Activated T-cell treated with anti-CD3 and anti-CD28 coated beads for 4 hours (primary cell): ENCODE data around the gene NT5DC1.
"Not testable (repeated sequence)": the region's sequence is repeated elsewhere in the genome, so short reads cannot be mapped to it uniquely, and the experiment has no call there.

ENCODE experiments used
- DNase-seq: peaks from one replicate; pipeline ENCODE4 v3.0.0-alpha.2; 2020

NT5DC1 gene

DNA sequence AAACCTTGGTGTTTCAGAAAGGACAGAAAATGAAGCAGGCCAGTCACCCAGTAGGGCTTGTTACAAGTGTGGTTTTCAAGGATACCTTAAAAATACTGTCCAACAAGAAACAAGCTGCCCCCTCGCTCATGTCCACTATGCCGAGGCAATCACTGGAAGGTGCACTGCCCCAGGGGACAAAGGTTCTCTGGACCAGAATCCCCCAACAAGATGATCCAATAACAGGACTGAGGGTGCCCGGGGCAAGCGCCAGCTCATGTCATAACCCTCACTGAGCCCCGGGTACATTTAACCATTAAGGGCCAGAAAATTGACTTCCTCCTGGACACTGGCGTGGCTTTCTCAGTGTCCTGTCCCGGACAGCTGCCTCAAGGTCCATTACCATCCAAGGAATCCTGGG is 6.6 kb upstream of the NT5DC1 start:
- DNase-seq: no peak

DNA sequence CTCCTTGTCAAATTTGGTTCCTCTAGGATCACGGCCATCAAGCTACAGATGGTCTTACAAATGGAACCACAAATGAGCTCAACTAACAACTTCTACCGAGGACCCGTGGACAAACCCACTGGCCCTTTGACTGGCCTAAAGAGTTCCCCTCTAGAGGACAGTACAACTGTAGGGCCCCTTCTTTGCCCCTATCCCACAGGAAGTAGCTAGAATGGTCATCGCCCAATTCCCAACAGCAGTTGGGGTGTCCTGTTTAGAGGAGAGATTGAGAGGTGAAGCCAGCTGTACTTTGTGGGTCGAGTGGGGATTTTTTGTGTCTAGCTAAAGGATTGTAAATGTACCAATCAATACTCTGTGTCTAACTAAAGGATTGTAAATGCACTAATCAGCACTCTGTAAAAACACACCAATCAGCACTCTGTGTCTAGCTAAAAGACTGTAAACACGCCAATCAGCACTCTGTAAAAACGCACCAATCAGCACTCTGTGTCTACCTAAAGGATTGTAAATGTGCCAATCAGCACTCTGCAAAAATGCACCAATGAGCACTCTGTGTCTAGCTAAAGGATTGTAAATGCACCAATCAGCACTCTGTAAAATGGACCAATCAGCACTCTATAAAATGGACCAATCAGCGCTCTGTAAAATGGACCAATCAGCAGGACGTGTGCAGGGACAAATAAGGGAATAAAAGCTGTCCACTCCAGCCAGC is 4.4 kb upstream of the NT5DC1 start:
- not testable (repeated sequence) for DNase-seq

DNA sequence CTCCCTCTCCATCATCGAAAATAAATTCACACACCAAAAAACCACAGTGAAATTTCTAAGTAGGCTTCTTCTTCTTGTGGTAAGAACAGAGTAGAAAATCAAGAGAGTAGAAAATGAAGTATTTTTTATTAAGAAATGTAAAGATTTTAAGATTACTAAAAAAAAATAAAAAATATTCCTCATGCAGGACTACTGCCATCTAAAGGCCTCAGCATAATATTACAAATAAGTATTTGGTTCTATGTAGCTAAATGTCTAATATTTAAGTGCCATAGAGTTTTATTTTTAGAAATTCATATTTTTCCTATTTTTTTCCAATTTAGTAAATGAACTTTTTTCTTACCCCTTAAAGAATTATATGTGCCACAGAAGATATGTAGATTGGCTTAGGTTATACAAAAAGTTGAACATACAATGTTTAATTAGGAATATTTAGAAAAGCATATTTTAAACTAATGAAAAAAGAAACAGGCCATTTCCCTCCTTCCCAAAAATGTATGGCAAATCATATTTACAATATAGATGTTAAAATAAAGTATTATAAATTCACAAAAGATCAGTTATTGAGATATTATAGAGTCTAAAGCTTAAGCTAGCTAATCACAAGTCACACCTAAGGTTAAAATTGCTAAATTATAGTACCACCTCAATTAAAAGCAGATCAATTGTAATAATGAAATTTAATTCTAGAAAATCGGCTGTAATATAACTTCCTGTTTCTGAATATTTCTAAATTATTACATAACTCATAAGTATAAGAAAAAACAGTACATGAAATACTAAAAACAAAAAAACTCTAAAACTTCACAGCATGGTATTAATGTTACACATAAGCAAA is 3.5 kb upstream of the NT5DC1 start:
- no peak for DNase-seq

DNA sequence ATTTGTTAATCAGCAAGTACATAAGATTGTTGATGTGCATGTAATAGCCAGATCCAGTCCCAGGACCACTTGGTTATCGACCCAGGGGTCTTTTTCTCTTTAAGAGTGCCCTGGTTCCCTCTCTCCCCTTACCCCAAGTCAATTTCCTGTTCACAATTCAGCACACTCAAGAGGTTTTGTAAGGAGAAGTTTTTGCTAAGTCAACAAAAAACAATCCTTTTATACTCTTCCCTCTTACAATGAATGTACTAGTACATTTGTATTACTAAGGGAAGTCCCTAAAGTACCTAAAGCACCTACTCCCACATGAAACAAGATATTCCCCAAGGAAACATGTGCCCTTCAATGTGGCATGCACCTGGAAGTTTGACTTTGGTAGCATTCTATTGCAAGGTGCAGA is 1.6 kb upstream of the NT5DC1 start:
- DNase-seq: no peak

DNA sequence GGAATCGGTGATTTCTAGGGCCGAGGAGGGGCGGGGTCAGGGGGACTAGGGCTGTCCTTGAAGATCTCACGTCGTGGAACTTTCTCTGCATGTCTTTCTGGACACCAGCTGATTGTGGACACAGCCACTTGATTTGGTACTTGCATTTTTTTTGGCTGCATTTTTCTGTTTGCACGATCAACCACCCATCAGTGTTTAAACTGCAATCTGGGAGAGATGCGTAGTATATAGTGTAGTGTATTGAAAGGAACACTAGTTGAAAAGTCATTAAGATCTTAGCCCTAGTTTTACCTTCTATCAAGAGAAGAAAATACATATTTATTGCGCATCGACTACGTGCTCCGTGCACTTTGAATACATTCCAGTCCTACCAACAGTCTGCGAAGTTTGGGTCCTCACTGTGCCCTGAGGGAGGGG is 657 bp downstream of the NT5DC1 start:
- peak; percentile 59 for DNase-seq

DNA sequence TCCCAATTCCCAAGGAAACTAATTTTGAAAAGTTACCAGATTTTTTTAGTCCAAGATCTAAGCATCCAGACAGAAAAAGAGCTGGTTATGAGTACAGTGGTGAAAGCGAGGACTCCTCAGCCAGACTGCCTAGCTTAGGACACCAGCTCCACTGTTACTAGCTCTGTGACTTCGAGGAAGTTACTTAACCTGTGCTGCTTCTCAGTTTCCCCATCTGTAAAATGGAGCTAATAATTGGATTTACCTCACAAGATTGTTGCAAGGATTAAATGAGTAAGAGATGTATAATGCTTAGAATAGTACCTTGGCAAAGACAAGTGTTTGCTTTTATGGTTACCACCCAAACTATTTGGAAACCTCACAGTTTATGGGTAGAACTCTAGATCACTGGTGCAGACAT is 1.1 kb downstream of the NT5DC1 start:
- no peak for DNase-seq

DNA sequence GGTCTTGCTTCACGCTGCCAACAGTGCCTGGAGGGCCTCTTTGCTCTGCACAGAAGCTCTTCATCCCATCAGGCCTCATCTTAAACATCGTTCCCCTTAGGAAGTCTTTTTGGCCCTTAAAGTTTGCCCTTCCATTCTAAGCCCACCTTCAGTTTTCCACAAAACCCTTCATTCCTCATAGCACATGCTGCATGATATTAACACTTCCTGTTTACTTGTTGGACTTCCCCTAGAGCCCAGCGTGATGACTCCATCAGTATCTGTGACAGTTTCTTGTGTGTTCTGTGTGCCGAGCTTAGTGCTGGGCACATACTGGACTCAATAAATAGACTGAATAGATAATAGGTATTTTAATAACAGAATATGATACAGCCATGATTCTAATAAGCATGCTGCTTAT is 2.2 kb downstream of the NT5DC1 start:
- no peak for DNase-seq

DNA sequence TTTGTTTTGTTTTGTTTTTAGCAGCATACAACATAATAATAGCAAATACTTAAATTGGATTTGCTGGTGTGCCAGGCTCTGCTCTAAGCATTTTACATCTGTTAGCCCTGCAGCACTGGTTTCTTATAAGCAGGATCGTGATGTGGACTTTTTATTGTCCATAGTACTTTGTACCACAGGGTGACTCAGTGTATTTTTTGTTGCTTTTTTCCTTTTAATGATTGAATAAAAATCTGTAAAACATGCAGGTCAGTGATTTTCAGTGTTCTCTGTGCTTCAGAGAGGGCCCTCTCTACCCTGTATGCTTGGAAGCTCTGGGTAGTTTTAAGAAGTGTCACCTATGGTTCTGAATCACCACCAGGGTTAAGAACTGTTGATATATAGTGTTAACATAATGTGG is 4.0 kb downstream of the NT5DC1 start:
- DNase-seq: no peak

DNA sequence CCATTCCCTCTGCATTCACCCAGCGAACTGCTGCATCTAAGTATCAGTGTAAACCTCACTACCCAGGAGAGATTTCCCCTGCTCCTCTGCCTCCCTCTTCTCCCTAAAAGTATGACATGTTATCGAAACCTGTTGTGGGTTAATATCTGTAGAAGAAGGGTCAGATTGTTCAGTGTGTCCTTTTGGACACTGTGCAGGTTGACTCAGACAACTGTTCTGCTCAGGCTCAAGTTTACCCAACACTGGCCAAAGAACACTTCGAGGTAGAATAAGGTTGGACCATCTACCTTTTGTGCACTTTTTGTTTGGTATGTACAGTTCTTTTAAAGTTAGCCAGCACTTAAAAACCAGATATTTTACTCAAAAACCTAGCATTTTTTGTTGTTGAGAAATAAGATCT is 4.6 kb downstream of the NT5DC1 start:
- DNase-seq: no peak

DNA sequence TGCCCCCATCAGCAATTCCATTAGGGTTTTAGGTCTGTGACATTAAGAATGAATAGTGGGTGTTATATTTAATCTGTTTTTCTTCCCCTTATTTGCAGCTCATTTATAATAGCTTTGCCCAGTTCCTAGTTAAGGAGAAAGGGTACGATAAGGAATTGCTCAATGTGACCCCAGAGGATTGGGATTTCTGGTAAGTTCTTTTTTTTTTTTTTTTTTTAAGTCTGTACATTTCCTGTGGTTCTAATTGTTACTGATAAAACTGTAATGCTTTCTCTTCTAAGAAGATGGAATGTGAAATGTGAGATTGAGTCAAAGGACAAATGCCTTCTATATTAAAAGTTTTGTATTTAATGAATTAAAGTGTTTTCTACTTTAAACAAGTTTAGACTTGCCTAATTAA is 5.5 kb downstream of the NT5DC1 start:
- no peak for DNase-seq

DNA sequence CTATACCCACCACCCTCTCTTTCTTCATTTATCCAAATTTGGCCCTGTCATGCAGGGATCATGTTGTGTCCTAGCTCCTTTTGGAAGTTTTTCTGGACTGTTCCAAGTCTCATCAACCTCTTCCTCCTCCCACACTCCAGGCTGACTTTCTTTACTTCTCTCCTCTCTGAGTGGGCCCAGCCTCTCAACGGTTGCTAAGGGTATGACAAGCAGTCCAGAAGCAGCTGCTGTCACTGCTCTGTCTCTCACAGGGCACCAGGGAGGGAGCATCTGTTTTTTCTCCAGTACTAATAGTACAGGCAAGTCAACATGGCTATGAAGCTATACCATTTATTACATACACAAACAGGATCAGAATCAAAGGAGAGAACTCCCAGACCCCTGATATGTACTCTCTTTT is 8.2 kb downstream of the NT5DC1 start:
- DNase-seq: no peak

DNA sequence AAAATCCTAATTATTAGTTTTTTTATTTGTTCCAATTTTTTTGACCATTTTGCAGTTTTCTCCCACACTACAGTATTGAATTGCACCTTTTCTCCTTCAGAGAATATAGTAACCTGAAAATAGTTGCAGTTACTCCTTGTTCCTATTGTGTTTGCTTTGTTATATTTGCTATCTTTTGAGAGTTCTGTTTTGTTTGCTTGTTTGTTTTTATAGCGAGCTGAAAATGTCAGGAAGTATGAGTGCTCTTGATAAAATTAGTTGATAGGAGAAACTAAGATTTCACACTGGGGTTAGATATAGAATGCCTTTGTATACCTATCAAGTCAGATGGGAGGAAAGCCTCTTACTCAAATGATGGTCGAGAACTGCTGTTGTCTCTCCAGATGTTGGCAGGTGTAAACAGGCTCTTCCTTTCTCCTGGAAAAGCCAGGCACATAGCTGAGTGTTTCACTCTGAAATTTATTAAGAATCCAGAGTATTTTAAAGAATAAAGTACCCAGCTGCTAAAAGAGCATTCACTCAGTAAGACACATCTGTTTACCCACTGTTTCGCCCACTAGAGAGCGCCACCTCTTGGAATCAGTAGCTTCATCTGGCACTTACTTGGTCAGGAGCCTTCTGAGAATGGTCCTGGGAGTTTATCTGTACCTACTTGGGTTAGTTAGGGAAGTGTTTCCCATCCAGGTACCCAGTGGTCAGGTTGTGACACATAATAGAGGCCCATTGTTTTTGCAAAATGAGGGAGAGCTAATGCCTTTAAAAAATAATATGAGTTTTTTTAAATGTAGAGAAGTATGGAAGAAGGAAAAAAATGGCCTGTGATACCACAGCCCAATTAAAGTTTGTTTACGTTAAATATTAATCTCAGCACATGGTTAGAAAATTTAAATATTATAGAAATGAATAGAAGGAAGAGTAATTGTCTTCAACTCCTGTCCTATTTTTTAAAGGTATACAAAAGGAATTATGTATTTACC is 11.2 kb downstream of the NT5DC1 start:
- no peak for DNase-seq

DNA sequence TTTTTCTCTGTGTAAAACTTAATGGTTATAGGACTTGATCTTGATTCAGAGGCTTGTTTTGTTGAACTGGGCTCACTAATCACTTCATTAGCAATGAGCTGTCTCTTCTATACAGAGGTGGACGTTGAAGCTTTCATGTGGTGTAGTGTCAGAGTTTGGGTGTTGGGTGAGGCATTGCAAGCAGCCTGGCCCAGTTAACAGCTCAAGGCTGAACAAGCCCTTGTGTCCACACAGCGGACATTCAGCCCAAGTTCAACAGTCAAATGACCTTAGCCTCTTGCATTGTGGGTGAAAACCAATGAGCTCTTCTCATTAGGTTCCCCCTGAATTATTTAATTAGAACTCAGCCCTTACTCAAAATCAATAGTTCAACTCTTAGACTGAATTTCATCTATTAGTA is 12.7 kb downstream of the NT5DC1 start:
- DNase-seq: no peak

DNA sequence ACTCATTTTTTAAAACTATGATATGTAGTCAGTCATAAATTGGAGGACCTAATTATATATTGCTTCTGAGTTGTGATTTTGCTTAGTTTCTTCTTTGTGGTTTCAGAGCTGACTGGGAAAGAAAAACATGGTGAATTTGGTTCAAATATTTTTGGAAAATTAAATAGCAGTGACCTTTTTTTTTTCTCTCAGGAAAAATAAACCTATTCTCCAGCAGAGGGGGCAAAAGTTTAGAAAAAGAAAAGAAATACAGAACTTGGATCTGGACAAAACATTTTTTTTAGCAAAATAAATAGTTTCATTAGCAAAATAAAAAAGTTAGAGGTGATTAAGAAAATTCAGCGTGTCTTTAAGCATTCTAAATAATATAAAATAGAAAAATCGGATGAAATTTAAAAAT is 15.1 kb downstream of the NT5DC1 start:
- DNase-seq: no peak

DNA sequence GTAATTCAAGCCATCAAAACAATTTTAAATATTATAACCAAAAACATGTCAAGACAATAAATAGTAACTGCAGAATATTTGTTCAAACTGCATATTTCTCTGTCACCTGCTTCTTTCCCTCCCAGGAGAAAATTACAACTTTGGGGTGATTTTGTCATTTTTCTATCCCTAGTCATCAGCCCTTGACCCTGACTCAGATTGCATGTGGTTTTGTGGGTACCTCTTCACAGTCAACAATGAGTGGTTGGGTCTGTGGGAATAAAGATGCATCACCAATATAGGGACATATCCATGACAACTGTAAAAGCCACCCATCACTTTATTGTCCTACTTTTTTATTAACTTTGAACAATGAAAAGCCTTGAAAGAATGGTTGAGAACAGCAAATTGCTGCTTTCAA is 18.0 kb downstream of the NT5DC1 start:
- DNase-seq: no peak

DNA sequence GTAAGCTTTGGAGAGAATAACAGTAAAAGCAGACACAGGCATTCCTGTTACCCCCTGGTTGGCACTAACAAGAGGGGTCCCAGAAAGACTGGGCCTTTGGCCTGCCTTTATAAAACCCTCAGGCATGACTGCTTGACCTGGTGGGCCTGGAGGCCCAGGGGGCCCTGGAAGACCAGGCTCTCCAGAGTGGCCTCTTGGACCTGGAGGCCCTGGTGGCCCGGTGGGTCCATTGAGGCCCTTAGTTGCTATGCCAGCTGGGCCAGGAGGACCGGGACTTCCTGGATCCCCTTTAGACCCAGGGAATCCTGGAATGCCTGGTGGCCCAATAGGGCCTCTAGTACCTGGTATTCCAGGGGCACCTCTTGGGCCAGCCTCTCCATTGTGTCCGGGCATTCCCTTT is 19.8 kb downstream of the NT5DC1 start:
- DNase-seq: no peak

DNA sequence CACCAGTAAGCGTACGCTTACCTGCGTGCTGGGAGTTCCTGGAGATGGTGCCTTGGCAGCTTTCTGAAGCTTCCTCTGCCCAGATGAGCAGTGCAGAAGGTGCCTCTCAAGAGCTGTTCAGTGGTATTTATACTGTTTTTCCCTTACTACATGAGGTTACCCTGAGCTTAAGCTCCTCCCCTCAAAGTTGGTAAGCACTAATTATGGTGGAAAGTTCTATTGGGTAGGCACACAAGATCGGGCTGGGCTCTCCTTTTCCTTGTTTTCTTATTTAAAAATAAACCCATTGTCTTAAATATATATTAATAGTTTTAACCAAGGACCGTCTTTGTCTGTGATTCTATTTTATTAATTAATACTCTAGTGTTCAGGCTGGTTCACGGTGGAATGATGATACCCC is 25.4 kb downstream of the NT5DC1 start, which contains the start of gene COL10A1:
Gene COL10A1 (minus strand): TSS at position 101 of the 400 bp plus-strand sequence. CDS start 640 bp downstream, outside the sequence.
- no peak for DNase-seq

DNA sequence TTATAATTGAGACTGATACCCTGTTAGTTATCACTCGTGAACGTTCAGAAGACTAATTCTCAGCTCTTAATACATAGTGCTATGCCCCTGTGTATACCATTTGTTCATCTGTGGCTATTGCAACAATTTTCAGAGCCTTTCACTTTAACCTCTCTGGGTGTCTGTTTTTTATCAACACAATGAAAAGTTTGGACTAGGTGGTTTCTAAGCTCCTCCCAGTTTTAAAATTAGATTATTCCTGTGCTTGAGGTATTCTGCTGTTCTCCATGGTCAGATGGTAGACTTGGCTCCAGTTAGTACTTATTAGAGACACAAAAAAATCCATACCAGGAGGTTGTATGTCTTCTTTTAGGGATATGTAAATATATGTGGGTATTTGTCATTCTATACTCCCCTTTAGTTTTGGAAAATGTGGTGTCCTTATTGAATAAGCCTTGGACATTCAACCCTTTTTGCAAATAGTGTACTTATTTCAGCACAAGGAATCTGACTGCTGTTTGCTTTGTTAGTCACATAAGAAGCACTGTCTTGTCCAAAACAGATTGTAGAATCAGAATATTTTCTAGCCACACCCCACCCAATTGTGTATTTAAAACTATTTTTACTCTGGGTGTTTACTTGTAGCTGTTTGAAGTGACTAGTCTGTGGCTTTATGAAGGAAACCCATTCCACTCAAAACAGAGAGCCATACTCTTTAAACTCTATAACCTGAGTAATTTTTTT is 27.3 kb downstream of the NT5DC1 start:
- no peak for DNase-seq

DNA sequence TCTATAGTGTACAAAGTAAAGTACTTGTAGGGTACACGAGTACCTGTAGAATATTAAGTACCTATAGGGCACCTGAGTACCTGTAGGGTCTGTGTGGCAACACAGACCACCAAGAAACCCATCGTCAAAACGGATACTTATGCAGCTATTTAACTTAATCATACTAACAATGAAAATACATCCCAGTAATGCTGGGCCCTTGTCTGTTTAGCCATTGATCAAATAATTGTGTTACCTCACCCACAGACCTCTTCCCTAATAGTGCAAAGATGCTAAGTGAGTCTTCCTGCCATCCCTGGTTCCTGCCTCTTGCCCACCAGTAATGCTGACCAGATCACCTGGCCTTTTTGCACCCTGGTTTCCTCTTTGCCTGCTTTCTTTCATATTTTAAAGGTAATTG is 32.8 kb downstream of the NT5DC1 start:
- no peak for DNase-seq

DNA sequence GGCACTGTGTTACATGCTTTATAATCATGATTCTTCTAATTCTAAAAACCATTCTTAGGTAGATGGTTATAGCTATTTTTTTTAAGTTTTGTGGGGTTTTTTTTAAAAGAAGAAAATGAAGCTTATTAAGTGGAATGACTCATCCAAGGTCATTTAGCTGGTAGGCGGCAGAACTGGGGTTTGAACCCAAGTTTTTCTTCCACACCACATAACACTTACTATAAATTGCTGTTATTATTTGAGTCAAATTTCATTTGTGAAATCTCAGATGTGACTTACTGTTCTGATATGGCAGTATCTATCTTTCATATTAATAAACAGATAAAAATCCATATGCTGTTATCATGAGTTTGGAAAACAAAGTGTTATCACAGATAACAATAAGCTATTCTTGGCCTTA is 35.7 kb downstream of the NT5DC1 start:
- no peak for DNase-seq

DNA sequence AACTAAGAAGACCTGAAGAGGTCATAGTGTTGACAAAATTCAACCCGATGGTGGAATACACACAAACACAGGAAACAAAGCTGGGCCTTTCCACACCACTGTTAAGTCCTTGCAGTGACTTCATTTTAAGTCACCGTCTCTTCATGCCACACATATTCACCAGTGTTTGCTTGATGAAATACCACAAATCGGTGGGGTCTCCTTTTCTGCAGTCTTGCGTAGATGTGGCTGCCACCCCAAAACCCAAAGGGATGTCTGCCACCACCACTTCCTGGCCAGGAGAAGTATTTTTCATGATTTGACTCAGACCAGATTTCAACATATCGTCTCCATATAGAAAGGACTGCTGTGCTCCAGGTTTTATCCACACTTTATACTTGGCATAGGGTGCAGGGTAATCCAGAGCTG is 36.3 kb downstream of the NT5DC1 start:
- no peak for DNase-seq

DNA sequence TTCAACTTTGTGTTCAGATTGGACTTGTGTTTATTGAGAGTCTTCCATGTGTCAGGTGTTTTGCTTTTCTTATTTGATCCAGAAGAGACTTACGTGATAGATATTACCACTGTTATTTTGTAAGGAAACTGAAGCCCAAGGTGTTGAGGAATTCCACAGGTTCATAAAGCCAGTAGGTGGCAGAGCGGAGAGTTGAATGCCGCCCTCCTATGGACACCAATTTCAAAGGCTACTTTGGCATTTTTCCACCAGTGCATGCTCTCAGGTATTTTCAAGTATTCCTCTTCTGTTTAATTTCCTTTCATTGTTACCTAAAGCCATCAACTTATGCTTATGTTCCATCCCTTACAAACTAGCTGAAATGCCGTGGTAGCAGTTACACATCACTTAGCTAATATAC is 39.3 kb downstream of the NT5DC1 start:
- DNase-seq: no peak

DNA sequence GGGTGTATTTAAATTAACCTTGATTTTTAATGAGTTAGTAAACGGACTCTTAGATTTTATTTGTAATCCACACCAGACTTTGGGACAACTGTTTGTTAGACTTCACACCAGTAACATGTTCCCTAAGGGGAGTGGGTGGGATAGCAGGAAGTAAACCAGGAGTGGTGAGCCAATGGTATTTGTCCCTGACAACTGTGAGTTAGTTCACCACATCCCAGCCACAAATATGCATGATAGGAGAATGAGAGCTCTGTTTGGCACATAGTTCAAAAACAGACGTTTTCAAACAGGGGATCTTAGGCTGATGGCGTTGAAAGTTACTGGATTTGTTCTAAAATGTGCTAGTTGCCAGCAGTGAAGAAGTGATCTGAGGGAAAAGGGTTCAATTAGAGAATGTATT is 44.0 kb downstream of the NT5DC1 start:
- no peak for DNase-seq
